IPS-18c (cell line): ENCODE data around the gene PXN.

Experiments used
- H3K4me3 ChIP-seq: 2 replicates; pipeline ENCODE4 v1.7.0; 2013; ENCODE audit warnings: low read depth, mild to moderate bottlenecking, low read length, moderate library complexity; ENCODE audit not compliant: insufficient read depth
- H3K9me3 ChIP-seq: one replicate; pipeline ENCODE4 v1.6.1; 2013; ENCODE audit warnings: mild to moderate bottlenecking, low read length, moderate library complexity; ENCODE audit not compliant: control insufficient read depth, insufficient read depth

Gene PXN

DNA sequence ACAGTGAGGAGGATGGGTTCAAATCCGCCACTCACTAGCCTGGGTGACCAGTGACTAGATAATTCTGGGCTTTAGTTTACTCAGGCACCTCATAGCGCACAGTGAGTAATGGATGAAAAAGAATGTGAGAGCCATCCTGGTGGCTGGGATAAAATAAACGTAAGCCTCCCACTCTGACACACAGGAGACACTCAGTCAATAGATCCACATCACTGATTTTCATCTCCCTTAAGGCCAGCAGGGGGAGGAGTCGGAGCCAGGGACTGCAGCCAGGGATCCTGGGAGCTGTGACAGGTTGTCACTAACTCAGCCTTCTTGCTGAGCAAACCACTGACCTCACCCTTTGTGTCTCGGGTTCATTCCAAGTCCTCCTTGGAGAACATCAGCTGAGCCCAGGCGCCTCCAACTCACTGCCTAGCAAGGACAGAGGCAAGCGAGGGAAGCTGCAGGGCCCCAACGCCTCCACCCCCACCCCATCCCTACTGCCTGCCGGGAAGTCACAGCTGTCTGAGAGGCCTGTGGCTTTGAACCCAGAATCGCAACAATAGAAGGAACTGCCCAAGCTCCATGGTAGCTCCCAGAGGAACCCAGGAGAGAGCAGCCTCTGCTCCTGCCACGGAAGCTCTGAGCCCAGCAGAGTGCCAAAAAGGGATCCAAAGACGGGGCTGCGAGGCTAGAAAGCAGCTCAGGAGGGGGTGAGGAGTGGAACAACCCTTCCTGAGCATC is 30.7 kb downstream of the PXN start:
- no peak overlapping the region for H3K4me3 ChIP-seq

DNA sequence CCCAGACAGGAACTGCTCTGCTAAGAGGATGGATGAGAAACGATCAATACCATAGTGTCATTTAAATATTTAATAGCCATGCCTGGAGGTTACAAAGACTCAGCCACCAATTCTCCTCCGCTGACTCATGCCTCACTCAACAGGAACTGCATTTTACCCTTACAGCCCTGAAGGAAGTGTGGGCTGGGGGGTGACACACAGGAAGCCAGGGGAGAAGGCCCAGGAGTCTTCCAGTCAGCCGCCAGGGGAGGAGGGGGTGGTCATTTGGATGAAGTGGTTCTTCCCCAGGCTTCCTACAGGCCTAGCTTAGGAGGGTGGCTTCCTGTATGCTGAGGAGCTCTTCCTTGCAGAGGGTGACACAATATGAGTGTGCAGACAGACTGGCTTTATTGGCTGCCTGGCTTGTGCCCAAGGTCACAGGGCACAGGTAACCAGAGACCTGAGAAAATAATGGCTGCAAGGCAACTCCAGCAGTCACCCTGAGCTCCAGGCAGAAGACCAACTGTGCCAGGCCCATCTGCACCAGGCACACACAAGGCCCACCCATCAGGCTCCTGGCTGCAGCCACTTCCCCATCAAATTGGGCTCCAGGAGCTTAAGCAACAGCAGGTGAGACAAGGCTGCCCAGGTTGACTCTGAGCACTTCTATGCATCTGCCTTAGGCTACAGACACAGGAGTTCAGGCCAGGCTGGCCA is 34.1 kb downstream of the PXN start:
- Histone ChIP-seq H3K4me3 (peak overlapping the region; percentile 22; the same call in 1 of the 2 replicates), H3K9me3 (no peaks in the 10 kb centered on the region)

More for the DNA sequence above, 30.7 kb downstream of the PXN start:
- no peaks in the 10 kb centered on the region for H3K9me3 ChIP-seq

DNA sequence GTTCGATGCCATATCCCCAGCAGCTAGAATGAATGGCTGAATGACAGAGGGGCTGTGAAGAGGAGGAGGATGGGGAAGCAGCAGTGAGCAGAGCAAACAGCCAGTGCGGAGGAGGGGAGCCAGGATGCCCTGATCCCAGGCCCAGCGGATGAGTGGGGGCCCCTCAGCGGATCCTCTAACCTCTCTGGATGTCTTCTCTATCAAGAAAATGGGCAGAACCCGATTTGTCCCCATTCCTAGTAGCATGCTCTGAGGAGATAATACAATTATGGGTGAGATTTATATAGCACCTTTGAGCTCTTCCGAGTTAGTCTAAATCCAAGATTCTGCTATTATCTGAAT is 34.6 kb downstream of the PXN start:
- 0 out of 2 replicates have a peak overlapping the region, but pooled peaks have one; percentile 16 for H3K4me3 ChIP-seq
- no peaks in the 10 kb centered on the region for H3K9me3 ChIP-seq

DNA sequence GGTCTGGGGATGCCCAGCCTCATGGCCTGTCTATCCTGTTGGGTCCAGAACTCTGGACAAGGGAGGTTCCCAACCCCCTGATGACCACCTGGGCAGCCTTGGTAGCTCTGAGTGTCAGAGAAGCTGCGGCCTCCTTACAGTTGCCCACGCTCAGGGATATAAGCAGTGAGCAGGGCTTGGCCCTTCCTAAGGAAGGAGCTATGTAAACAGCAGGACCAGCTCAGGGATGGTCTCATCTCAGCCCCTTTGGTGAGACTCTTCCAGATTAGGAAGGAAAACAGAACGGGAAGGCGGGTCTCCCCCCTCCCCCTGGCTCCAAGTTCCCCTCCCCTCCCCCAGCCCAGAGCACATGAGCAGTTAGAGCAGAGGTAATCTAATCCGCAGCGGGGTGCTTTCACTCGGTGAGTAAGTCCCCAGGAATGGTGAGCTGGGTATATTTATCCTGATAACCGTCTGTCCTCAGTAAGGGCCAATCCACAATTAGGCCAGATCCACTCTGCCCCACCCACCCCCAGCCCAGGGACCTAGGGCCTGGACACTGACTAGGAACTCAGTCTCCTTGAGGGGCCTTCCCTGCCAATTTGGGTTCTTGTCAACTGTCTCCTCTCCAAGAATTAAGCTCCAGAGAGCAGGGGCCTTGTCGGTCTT is 35.1 kb downstream of the PXN start:
- Histone ChIP-seq H3K9me3 (no peaks in the 10 kb centered on the region), H3K4me3 (peak overlapping the region; percentile 29)

DNA sequence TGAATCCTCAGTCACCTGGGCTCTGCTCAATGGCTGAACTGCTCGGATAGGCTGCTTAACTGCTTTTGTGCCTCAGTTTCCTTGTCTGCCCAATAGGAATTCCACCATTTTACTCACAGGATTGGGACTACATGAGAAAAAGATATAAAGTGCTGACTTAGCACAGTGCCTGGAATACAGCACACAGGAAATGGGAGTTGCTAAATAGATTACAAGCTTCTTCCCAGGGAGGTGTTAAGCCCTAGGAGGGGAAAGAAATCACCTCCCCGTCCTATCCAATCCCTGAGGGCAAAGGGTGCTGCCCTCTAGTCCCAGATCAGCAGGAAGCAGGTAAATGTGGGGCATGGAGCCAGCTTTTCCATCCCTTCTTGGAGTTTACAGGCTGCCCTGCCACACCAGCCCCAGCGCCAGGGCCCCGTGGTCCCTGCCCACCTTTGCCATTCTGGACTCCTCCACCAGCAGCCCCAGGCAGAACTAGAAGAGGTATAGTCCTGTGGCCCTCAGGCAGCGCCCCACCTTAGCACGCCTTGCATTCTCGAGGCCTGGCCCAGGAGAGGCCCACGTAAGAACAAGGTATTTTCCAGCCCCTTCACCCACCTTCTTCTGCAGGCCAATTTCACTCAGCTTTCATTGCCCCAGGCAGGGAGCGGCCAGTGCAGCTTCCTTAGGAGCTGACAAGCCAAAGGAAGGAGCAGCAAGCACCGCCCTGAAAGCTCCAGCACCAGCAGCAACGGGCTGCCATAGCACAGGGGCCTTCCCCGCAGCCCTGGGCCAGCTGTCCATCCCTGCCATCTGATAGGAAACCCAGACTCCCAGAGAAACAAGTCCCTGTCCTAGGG is 35.8 kb downstream of the PXN start:
- Histone ChIP-seq H3K9me3 (no peaks in the 10 kb centered on the region), H3K4me3 (peak overlapping the region; percentile 29)

DNA sequence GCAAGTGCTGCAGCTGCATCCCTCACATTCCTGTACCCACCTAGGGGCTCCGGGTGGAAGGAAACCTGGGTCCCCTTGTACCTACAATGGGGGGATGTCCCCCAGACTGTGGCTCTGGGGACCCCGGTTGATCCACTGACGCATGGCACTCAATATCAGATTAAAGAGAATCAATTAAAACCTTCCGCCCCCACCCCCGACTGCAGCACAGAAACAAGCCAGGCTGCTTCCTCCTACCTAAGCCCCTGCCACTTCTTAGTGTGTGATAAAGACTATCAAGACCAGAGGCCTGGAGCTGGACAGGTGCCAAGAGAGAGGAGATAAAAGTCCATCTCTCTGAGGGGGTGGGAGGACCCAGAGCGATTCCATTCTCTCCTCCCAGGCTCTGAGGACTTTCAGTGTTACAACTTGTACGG is 36.5 kb downstream of the PXN start:
- H3K4me3 ChIP-seq: 0 out of 2 replicates have a peak overlapping the region, but pooled peaks have one; percentile 21

DNA sequence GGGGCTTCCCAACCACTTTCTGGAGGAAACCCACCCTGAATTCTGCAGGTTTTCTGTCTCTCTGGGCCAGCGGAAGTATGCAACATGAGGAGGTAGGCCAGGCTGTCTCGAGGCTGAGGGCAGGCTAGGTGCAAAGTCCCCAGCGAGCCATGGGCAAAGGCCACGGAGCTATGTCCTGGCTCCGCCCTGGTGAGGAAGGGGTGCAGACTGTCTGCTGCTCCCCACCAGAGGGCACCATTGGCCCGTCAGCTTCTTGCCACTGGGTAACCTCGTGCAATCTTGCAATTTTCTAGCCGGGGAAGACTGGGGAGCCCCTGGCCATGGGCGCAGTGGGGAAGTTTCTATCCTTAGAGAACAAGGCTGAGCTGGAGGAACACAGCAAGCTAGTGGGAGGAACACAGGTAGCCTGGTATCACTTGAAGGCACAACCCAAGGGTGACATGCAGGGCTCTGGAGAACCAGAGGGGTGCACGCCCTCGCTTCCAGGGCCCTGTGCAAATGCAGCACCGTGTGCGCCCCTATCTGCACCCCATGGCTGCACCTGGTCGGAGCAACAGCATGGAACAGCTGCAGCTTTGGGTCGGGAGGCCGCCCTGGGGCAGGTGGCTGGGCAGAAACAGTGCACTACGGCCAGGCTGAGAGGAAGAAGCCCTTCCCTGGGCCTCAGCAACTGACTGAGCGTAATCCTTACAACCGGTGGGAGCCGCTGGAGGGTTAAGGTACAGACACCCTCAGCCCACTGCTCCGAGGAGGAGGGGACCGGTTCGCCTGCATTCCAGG is 37.0 kb downstream of the PXN start:
- H3K4me3 ChIP-seq: peak overlapping the region; percentile 21; the same call in 1 of the 2 replicates
- H3K9me3 ChIP-seq: no peaks in the 10 kb centered on the region

More for the DNA sequence above, 36.5 kb downstream of the PXN start:
- no peaks in the 10 kb centered on the region for H3K9me3 ChIP-seq

DNA sequence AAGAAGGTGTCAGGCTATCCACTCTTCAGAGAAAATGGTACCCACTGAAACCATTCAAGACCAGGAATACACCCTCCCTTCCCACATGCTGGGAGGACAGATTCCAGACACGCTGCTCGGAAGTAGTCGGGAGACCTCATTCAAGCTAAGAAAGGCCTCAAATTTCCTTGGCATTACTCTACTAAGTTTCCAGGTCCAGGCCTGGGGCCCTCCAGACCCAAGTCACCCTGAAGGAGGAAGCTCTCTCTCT is 37.6 kb downstream of the PXN start:
- Histone ChIP-seq H3K4me3 (no peak overlapping the region), H3K9me3 (no peaks in the 10 kb centered on the region)

DNA sequence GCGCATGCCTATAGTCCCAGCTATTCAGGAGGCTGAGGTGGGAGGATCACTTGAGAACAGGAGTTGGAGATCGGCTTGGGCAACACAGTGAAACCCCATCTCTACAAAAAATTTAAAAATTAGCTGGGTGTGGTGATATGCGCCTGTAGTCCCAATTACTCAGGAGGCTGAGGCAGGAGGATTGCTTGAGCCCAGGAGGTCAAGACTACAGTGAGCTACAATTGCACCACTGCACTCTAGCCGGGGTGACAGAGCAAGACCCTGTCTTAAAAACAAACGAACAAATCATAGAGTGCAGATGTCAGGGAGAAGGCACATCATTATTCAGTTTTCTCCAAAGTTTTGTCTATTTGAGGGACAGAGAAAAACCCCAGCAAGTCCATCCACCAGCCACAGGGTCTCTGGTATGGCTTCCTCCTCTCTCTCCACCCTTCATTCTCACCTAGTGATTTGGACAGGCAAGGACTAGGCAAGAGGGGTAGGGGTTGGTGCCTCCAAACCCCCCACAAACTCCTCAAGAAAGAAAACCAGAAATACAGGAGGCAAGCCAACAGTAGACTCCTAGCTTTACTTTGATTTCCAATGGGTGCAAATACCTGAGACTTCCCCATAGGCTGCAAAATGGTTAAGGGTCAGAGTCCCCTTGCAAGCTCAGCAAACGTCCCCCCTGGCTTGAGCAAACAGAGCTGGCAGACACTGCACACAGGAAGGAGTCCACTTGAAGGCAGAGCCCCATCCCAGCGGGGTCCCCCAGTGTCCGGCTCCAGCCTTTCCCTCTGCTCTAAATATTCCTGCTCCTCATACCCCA is 38.1 kb downstream of the PXN start:
- H3K4me3 ChIP-seq: no peak overlapping the region
- H3K9me3 ChIP-seq: no peaks in the 10 kb centered on the region

DNA sequence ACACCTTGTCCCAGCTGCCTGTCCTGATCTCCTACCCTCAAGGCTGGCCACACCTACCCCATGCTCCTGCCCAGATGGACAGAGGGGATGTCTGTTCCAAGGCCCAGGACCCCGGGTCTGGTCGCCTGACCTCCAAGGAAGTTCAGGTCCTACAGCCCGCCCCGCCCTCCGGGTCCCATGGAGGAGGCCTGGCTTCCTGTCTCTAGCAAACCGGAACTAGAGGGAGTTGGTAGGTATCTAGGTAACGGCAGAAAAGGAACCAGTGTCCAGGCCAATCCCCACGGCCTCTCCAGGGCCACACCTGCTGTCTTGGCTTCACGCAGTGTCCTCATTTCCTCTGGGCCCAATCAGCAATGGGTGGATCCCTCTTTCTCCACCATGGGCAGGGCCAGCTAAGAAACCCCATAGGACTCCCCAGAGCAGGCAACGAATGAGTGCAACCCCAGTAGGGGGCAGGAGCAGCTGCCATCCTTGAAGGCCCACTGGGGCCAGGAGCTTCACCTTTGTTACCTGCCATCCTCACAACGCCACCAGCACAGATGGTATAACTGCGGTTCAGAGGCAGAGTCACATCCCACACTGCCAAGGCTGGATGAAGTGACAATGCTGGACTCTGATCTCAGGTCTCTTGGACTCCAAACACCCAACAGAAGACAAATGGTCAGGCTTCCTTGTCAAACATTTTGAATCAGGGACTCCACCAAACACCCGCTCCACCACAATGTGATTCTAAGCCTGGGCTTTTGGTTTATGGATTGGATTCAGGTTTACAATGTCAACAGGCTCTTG is 39.5 kb downstream of the PXN start:
- Histone ChIP-seq H3K4me3 (no peak overlapping the region), H3K9me3 (no peaks in the 10 kb centered on the region)

DNA sequence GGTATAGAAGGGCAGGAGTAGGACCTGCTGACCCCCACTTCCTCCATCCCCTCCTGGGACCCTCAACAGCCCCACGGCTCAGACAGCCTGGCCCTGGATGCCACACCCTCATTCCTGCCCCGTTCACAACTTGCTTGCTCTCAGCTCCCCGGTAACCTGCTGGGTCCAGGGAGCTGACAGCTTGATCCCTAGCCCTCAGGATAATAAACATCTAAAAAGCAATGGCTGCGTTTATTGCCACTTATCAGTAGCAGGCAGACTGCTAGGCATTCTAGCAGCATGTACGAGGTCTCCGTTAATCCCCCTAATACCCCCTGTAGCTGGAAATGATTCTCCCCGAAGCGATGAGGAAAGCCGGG is 40.4 kb downstream of the PXN start:
- Histone ChIP-seq H3K4me3 (no peak overlapping the region), H3K9me3 (no peaks in the 10 kb centered on the region)

DNA sequence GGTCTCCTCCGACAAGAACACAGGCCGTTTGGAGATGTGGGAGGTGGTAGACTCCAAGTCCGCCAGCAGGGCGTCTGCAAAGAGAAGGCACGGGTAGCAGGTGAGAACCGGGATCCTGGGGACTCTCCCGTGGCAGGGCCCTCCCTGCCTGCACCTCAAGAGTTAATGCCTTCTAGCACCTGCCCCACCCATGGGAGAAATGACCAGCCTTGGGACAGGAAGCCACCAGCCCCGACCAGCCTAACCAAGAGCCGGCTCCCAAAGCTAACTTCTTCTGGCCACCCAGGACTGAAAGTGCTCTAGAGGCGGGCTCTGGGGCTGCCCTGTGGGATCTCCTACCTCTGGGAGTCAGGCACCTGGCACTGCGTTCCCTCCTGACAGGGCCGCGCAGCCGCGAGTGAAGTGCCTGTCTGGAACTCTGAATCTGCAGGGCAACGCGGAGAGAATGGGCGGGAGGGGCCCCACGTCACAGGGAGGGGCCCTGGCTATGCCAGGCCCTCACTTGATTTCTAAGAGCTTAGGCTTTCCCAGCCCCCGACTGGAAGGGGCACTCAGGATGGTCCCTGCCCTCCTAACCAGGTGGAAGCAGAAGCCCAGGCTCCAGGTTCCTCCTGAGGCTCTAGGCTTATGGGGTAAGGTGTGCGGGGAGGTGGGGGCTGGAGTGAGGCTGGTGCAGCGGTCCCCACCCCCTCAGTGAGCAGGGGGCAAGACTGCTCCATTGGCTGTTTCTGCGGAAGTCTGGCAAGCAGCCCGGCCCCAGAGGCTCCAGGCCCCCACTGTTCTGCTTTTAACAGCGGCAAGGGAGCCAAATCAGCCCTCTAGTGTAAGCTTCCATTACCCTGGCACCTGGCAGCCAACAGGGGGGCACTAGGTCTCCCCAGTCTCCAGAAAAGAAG is 41.0 kb downstream of the PXN start:
- no peaks in the 10 kb centered on the region for H3K9me3 ChIP-seq
- H3K4me3 ChIP-seq: no peak overlapping the region

DNA sequence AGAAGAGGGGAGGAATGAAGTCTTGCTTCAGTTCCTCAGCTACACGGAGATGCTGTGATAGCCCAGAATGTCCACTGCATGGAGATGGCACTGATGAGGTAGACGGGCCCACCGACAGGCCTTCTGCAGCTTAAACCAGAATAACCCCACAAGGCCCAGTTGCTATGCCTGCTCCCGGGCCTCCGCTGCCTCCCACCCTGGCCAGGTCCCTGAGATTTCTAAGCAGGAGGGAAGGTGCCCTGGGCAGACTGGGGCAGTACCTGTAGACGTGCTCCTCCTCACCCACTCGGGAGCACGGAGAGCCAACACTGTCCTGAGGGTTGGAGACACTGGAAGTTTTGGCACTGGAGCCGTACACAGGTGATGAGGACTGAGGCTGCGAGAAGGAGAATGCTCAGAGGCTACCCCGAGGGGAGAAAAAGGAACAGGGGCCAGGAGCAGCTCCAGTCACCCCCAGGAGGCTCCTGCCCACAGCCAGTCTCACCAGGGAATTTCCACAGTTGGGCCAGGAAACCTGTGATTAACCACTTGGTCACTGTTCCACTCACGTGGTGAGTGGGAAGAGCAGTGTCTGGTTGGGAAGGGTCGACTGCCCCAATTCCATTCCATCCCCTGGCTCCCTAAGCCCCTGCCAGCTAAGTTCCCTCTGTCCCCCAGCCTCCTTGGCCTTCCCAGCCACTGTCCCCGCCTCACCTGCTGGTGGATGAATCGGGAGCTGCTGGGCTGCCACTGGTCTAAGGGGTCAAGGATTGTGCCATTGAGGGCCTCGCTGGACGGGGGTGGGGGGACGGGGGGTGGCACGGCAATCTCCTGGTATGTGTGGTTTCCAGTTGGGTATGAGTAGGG is 41.8 kb downstream of the PXN start:
- Histone ChIP-seq H3K4me3 (no peak overlapping the region), H3K9me3 (no peaks in the 10 kb centered on the region)

DNA sequence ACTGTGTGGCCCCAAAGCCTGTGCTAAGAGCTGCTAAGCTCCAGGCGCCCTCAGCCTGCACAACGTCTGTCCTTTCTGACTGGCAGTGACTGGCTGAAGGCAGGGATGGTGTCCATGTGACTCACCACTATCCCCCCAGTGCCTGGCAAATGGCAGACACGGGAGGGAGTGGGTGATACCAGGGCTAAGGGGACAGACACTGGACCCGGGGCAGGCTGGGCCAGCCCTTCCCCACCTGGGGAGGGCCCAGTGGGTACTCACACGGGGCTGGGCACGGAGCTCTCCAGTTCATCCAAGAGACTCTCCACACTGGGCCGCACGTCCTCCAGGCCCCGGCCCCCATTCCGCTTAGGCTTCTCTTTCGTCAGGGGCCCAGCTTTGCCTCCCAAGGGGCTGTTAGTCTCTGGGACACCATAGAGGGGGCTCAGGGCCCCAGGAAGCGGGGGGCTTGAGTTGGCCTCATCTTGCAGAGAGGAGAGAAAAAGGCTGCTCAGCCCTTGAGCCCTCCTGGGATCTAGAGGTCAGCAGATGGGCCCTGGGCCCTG is 43.2 kb downstream of the PXN start:
- H3K4me3 ChIP-seq: no peak overlapping the region
- H3K9me3 ChIP-seq: no peaks in the 10 kb centered on the region
